Activated CD4-positive, alpha-beta T cell treated with anti-CD3 and anti-CD28 coated beads, Interleukin-2, amount 50 U/mL, for 1 hour (primary cell): Measurements from ENCODE around the gene APLP1.
"Not testable (repeated sequence)": the region's sequence is repeated elsewhere in the genome, so short reads cannot be mapped to it uniquely, and the experiment has no call there.

Experiments used
- DNase-seq: peaks from one replicate; pipeline ENCODE4 v3.0.0-alpha.2; 2020

APLP1 gene

GRCh38 chr19:35868172-35868822 lies at the start of gene APLP1:
TSS of gene APLP1 (plus strand) at chr19:35868574. CDS start at chr19:35868637, 63 bp downstream.
- DNase-seq = peak; percentile 61

GRCh38 chr19:35822579-35822978 lies 45.8 kb upstream of the APLP1 start:
- no peak for DNase-seq

- DNase-seq = no peak
Measured at GRCh38 chr19:35824150-35824549, 44.2 kb upstream of the APLP1 start.

- DNase-seq = peak; percentile 52
Measured at GRCh38 chr19:35828692-35829301, 39.6 kb upstream of the APLP1 start.

GRCh38 chr19:35830986-35831385 lies 37.4 kb upstream of the APLP1 start:
- DNase-seq = no peak

GRCh38 chr19:35832054-35832453 lies 36.3 kb upstream of the APLP1 start:
- no peak for DNase-seq

- DNase-seq = no peak
Measured at GRCh38 chr19:35833972-35834371, 34.4 kb upstream of the APLP1 start.

- not testable (repeated sequence) for DNase-seq
Measured at GRCh38 chr19:35836096-35836495, 32.3 kb upstream of the APLP1 start.

GRCh38 chr19:35841961-35842595 lies 26.3 kb upstream of the APLP1 start:
- DNase-seq = no peak

GRCh38 chr19:35842666-35843272 lies 25.6 kb upstream of the APLP1 start:
- DNase-seq = no peak

GRCh38 chr19:35843676-35844481 lies 24.5 kb upstream of the APLP1 start:
- DNase-seq = no peak

- DNase-seq = no peak
Measured at GRCh38 chr19:35844482-35845214, 23.7 kb upstream of the APLP1 start.

- no peak for DNase-seq
Measured at GRCh38 chr19:35845215-35846037, 22.9 kb upstream of the APLP1 start.

GRCh38 chr19:35846038-35846668 lies 22.2 kb upstream of the APLP1 start:
- no peak for DNase-seq

- DNase-seq = no peak
Measured at GRCh38 chr19:35847911-35848310, 20.5 kb upstream of the APLP1 start.

GRCh38 chr19:35848486-35848885 lies 19.9 kb upstream of the APLP1 start:
- no peak for DNase-seq

GRCh38 chr19:35848919-35849505 lies 19.4 kb upstream of the APLP1 start:
- DNase-seq = no peak

- no peak for DNase-seq
Measured at GRCh38 chr19:35851213-35852028, 17.0 kb upstream of the APLP1 start.

GRCh38 chr19:35852029-35852780 lies 16.2 kb upstream of the APLP1 start, which contains the start of gene NPHS1:
TSS of gene NPHS1 (minus strand) at chr19:35852504. CDS start at chr19:35851837, 667 bp downstream.
- DNase-seq = no peak
